Choroid plexus epithelial cell (primary cell): ENCODE results near the gene PTN.
"Not testable (repeated sequence)": the region's sequence is repeated elsewhere in the genome, so short reads cannot be mapped to it uniquely, and the experiment has no call there.

Experiments
- DNase-seq: peaks from one replicate; pipeline ENCODE4 v3.0.0-alpha.2; 2010; ENCODE audit warnings: low read depth
- H3K4me3 ChIP-seq: 2 replicates; pipeline ENCODE4 v1.5.1; 2011; ENCODE audit warnings: low read depth, mild to moderate bottlenecking, control low read depth, low read length, moderate library complexity
- TF ChIP-seq, protein P1 (sequence below): conservative IDR thresholded peaks from 2 replicates; pipeline ENCODE4 v1.5.1; 2011; ENCODE audit warnings: low read depth, mild to moderate bottlenecking, control low read depth, inconsistent platforms, low read length, moderate library complexity

The PTN gene

DNA sequence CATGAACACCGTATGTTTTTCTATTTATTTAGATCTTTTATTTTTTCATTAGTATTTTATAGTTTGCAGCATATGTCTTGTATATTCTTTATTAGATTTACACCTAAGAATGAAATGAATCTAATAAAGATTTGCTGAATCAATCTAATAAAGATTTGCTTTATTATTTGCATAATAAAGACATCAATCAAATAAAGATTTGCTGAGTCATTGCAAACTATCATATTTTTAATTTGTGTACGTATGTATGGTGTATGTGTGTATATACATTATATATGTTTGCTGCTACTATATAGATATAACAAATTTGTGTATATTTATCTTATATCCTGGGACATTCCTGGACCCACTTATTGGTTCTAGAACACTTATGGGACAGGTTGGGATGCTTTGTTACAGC, 147.5 kb downstream of the PTN start:
- H3K4me3 ChIP-seq = no peak overlapping the region
- no peak for DNase-seq
- TF ChIP-seq, protein P1, sequence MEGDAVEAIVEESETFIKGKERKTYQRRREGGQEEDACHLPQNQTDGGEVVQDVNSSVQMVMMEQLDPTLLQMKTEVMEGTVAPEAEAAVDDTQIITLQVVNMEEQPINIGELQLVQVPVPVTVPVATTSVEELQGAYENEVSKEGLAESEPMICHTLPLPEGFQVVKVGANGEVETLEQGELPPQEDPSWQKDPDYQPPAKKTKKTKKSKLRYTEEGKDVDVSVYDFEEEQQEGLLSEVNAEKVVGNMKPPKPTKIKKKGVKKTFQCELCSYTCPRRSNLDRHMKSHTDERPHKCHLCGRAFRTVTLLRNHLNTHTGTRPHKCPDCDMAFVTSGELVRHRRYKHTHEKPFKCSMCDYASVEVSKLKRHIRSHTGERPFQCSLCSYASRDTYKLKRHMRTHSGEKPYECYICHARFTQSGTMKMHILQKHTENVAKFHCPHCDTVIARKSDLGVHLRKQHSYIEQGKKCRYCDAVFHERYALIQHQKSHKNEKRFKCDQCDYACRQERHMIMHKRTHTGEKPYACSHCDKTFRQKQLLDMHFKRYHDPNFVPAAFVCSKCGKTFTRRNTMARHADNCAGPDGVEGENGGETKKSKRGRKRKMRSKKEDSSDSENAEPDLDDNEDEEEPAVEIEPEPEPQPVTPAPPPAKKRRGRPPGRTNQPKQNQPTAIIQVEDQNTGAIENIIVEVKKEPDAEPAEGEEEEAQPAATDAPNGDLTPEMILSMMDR = no peak

DNA sequence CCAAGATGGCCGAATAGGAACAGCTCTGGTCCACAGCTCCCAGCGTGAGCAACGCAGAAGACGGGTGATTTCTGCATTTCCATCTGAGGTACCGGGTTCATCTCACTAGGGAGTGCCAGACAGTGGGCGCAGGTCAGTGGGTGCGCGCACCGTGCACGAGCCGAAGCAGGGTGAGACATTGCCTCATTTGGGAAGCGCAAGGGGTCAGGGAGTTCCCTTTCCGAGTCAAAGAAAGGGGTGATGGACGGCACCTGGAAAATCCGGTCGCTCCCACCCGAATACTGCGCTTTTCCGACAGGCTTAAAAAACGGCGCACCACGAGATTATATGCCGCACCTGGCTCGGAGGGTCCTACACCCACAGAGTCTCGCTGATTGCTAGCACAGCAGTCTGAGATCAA, 161.9 kb downstream of the PTN start:
- H3K4me3 ChIP-seq, DNase-seq: not testable (repeated sequence)
